ENCODE data around the gene PTAFR.
A peak's percentile ranks its signal among the peaks of the same experiment; 100 is the strongest.

Gene PTAFR, protein sequence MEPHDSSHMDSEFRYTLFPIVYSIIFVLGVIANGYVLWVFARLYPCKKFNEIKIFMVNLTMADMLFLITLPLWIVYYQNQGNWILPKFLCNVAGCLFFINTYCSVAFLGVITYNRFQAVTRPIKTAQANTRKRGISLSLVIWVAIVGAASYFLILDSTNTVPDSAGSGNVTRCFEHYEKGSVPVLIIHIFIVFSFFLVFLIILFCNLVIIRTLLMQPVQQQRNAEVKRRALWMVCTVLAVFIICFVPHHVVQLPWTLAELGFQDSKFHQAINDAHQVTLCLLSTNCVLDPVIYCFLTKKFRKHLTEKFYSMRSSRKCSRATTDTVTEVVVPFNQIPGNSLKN

DNA sequence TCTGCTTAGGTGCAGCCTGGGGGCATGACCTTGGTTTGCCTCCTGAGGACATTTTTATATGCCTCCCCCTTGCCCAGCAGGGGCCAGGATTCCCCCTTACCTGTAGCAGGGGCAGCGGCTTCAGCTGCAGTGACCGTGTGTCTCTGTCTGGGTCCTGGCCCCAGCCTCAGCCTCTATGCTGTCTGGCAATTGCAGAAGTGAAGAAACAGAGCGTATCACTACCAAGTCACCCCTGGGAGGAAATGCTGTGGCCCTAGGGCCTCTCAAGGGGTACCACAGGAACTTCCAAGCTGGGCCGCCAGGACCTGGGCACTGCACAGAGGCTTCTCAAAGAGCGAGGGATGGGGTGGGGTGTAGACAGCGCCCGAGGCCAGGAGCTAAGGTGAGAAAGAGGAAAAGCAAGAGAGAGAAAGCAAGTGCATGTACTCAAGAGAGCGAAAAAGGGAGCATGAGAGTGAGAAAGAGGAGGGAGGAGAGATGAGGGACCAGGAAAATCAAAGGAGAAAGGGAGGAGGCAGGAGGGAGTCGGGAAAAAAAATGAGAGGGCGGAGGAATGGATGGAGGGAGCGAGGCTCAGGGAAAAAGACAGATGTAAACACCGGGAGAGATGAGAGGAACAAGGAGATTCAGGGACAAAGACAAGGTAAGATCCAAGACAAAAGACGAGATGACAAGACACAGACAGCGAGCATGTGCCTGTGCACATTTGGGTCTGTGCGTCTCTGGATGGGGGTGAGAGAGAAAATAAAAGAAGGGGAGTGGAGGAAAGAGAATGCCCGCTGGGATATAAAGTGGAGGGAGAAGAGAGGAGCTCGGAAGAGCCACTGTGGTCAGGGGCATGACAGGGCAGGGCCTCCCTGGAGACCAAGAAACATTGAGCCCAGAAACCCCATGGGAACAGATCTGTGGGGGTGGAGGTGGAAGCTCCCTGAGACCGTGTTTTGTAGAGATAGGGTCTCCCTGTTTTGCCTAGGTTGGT lies at the start of gene PTAFR:
Gene PTAFR (minus strand): TSS at position 199 of the 979 bp plus-strand sequence. CDS start 25,669 bp downstream, outside the sequence.
- no peak for DNase-seq (ENCODE audit: low read depth, low spot score)

DNA sequence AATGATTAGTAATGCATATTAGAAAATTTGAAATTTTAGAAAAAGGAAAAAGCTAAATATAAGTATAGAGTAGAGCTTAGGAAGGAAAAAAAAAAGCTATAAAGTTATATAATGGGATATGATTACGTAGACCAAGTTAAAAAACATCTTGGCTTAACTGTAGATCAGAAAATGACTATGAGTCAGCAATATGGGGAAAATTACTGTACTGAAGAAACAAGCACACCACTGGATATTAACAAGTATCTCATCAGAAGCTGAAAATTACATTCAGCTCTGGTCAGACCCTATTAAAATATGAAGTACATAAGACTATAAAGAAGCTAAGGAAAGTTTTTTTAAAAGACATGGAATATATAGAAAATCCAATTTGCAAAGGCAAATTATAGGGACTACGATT lies 36.8 kb upstream of the PTAFR start:
- DNase-seq (ENCODE audit: low read depth, low spot score) = no peak

DNA sequence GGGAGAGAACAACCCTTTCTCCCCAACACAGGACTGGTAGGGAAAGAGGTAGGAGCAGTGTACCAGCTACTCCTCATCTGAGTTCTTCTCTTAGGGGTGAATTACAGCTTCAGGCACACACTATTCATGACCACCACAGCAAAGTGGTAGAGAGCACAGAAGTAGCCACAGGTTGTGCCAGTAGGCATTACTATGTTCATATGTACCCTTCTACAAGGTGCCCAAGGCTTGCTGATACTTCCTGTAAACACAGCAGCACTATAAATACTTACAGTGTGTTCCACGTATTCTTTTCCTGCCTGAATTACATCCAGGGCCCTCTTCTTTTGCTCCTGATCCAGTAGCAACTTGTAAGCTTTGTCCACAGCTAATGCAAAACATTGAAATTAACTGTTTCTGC lies 33.2 kb upstream of the PTAFR start:
- DNase-seq (ENCODE audit: low read depth, low spot score) = no peak

DNA sequence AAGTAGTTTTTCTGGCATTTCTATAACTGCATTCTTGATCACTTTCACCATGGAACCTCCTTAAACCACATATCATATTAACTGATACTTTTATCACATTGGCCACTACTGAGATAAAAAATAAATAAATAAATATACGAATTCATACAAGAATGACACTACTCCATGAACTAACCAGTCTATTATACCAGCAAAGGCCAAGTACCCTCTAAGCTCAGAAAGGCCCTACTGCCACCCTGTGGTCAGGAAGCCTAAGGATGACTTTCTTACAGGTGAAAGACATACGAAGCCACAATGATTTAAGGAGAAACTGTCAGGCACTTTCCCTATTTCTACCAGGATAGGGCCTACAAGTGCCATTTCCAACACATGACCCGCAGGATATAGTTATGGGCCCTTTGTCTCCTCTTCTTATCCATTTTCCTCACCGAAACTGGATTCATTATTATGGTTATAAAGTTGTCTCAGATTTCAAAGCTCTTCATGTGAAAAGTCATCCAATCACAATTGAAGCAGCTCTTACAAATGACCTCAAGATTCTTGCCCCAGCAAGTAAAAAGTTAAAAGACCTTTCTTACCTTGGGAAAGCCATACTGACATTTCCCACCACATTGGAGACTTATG lies 32.4 kb upstream of the PTAFR start:
- peak; percentile 23 for DNase-seq (ENCODE audit: low read depth, low spot score)

DNA sequence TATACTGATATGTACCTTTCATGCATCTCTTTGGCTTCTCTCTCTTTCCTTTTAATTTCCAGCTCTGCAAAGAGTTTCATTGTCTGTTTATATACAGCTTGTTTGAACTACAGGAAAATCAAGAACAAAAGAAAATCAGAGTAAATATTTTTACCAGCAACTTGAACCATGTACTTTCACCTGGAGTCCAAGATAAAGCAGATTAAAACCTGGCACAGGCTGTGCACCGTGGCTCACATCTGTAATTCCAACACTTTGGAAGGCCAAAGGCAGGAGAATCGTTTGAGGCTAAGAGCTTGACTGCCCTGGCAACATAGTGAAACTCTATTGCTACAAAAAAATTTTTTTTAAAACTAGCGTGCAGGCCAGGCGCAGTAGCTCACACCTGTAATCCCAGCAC lies 28.8 kb upstream of the PTAFR start:
- no peak for DNase-seq (ENCODE audit: low read depth, low spot score)

DNA sequence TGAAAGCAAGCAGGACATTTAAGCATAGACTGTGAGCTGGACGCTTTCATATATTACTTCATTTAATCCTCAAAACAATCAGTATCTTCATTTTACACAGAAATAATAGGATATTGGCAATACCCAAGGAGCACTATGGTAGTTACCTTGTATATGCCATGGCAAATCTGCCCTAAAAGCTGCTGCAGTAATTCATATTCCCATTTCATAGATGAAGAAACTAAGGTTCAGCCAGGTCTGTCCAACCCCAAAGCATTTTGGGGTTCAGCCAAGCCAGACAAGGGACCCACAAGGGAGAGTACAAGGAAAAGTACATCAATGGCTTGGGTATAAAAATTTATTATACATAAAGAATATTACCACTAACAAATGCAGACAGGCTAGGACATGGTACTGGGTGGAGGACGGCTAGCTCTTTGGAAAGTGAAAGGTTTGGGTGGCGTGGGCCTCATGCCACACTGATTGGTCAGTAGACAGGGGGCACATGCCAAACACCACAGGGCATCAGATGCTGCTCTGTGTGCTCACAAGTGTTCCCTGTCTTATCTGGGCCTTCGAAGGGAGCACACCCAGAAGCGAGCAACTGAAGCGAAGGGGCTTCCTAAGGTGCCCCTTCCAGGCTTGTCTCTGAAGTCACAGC lies 23.9 kb upstream of the PTAFR start:
- DNase-seq (ENCODE audit: low read depth, low spot score) = no peak

DNA sequence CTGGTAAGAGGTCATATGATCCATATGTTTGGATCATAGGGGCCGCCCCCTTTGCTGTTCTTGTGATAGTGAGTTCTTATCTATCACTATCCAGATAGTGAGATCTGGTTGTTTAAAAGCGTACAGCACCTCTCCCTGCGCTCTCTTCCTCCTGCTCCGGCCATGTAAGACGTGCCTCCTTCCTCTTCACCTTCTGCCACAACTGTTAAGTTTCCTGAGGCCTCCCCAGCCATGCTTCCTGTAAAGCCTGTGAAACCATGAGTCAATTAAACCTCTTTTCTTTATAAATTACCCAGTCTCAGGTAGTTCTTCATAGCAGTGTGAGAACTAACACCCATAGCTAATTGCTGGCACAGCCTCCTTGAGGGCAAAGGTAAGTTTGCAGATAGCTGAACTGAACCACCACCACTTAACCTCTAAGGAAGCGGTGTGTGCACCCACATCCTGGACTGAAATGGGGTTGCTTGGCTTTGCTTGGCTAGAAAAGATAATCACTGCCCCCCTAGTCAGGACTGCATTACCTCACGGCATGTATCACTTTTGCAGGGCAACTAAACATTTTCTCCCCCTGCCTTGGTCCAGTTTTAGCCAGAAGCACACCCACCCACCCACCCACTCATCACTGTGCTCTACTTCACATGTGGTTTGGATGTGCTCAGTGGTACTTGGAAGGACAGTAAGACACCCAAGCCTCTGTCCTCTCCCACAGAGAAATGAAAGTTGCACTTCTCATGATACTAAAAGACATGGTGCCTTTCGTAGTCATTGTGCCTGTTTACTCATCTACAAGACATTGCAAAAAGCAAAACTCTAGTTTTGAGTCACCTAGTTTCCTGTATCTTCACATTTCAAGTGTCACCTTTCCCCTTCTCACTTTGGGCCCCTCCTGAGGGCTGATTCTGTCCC lies 23.1 kb upstream of the PTAFR start:
- no peak for DNase-seq (ENCODE audit: low read depth, low spot score)

DNA sequence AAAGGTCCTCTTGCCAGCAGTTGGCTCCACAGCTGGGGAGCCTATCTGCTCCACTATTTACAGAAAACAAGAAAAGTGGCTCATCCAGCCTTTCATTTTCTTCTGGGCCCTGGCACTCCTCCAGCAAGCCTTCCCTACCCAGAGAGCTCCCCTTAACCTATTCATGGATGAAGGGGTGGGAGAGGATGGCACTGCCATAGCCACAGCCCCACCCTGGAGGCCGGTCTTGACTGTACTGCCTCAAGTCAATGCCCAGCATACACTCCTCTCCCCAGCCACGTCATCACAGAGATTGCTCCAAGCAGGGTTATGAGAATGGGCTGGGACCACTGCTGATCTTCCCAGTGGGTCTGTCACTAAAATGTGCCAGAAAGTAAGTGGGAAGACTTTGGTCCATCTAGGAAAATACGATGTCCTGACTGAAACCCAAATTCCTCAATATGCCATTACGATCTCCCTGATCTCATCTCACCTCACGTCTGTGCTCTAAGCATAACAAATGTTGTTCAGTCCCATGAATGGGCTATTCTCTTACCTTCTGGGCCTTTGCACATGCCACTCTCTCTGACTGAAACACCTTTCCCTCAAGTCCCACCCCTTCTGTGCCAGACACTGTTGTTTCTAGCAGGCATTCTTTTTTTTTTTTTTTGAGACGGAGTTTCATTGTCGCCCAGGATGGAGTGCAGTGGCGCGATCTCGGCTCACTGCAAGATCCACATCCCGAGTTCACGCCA lies 21.4 kb upstream of the PTAFR start:
- no peak for DNase-seq (ENCODE audit: low read depth, low spot score)

DNA sequence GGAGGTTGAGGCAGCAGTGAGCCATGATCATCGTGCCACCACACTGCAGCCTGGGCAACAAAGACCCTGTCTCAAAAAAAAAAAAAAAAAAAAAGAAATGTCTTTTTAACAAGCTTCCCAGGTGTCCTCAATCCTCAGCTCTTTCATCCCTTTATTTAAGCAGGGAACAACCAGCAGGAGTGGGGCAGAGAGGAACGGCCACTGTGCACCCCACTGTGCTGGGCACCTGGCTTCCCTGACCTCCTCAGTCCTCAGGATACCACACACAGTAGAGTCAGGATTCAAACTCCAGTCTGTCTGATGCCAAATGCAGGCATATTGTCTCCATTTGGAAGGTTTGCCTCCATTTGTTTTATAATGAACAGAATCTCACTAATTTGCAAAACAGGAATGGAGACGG lies 19.8 kb upstream of the PTAFR start:
- DNase-seq (ENCODE audit: low read depth, low spot score) = no peak

DNA sequence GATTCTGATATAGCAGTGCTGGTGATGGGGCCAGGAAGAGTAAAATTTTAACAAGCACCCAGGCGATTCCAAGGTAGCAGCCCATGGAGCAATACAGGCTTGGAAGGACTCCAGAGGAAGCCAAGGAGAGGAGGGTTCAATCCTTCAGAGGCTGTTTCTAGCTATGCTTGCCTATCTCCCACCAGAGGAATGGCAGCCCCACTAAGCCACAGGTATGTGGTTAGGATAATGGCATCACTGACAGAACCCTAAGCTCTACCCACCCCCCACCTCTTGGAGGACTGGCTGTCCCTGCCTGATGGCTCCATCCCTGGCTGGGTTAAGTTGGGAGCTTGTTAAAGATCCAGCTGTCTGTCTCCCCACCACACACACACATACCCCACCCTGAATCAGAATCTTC lies 19.3 kb upstream of the PTAFR start:
- no peak for DNase-seq (ENCODE audit: low read depth, low spot score)

DNA sequence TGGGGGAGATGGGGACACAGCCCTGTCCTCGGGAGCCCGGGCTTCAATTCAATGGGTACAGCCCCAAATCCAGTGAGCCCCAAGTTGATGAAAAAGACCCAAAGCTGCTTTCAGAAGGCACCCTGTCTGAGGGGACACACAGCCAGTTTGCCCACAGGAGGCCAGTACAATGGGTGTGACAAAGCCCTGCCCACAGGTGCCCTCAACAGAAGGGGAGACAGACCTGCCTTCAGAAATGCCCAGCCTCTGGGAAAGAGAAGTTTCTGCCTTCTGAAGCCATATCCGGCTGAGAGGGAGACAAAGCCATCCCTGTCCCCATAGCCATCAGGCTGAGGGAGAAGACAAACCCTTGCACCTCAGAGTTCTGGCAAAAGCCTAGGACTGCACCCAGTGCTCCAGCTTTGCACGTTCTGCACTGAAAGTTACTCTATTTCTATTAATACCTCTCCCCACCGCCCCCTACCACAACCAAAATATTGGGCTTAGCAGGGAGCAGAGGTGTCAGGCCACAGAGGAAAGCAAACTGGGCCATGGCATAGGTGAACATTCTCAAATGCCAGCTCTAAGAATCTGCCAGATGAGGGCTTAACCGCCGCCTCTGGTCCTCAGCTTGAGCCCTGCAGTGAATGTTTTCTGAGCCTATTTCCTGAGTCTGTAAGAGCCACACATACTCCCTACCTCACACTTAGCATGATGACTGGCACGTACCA lies 18.0 kb upstream of the PTAFR start:
- DNase-seq (ENCODE audit: low read depth, low spot score) = no peak

DNA sequence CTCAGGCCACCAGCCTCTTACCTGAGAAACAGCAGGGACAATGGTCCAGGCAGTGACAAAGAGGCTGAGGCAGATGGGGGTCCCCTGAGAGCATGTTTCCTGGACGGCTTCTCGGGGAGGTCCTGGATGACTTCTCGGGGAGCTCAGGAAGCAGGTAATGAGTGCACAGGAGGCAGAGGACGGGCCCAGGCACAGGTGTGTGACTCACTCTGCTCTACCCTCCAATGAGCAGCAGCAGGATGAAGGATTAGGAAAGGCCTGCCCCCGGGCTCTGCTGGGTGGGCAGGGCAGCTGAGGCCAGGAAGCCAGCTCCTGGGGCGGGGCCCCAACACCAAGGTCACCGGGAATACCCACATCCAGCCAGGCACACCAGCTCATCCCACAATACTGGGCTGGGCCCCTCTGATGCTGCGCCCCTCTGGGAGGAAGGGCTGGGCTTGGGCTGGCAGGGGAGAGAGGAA lies 17.2 kb upstream of the PTAFR start:
- DNase-seq (ENCODE audit: low read depth, low spot score) = no peak

DNA sequence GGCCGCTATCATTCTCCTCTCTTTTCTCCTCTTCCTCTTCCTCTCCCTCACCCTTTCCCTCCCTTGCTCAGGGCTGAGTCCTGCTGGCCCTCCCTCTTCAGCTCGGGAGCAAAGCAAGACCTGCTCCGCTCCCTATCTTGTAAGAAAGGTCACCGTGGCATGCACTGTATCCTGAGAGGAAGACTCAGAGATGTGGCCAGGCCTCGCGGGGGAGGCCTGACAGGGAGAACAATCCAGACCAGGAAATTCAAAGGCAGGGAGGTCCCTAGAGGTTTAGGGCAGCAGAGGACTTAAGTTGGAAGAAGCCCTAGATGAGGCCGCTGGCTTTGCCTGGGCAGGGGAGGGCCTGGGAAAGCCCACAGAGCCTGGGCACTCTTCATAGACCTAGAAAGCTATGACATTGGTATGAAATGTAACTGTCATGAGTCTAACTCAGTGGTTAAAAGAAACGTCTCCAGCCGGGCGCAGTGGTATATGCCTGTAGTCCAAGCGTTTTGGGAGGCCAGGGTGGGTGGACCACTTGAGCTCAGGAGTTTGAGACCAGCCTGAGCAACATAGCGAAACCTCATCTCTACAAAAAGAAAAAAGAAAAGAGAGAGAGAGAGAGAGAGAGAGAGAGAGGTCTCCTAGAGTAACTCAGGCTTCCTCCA lies 14.6 kb upstream of the PTAFR start:
- DNase-seq (ENCODE audit: low read depth, low spot score) = no peak

DNA sequence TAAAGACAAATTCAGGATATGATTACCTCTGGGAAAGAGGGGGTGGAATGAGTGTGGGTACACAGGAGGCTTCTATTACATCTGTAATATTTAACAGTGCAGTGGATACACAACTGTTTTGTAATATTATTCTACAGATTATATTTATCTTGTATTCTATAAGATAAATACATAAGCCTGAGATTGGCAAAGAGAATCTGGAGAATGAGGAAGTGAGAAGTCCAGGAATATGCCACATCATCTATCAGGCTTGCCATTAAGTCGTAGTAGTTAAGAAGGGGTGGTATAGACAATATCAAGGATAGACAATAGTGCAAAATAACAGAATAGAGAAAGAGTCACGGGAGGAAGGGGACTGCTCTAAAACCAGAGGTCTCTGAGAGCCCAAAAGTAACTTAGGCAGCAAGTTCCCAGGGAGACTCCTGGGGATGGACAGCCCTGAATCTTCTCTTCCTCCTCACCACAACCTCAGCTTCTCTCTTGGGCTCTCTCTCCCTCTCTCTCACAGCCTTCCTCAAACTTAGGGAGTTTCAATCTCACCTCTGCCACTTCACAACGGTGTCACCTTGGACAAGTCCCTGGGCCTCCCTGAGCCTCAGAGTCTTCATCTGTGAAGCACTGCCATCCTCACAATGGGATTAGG lies 14.0 kb upstream of the PTAFR start:
- DNase-seq (ENCODE audit: low read depth, low spot score) = no peak

DNA sequence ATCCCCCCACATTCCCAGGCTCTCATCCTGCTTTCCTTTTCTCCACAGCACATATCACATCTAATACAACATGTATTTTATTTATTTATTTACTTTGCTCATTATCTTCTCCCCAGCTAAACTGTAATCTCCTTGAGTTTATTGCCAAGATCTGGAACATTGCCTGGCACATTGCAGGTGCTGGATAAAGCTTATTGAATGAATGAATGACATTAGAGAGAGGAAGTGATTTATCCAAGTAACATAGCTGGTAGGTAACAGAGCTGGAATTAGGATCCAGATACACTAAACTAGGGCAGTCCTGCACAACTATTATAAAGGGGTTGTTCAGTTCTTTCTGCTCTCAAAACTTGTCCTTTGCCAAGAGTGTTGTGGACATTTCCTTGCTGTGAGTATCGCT lies 8.6 kb upstream of the PTAFR start:
- DNase-seq (ENCODE audit: low read depth, low spot score) = no peak

DNA sequence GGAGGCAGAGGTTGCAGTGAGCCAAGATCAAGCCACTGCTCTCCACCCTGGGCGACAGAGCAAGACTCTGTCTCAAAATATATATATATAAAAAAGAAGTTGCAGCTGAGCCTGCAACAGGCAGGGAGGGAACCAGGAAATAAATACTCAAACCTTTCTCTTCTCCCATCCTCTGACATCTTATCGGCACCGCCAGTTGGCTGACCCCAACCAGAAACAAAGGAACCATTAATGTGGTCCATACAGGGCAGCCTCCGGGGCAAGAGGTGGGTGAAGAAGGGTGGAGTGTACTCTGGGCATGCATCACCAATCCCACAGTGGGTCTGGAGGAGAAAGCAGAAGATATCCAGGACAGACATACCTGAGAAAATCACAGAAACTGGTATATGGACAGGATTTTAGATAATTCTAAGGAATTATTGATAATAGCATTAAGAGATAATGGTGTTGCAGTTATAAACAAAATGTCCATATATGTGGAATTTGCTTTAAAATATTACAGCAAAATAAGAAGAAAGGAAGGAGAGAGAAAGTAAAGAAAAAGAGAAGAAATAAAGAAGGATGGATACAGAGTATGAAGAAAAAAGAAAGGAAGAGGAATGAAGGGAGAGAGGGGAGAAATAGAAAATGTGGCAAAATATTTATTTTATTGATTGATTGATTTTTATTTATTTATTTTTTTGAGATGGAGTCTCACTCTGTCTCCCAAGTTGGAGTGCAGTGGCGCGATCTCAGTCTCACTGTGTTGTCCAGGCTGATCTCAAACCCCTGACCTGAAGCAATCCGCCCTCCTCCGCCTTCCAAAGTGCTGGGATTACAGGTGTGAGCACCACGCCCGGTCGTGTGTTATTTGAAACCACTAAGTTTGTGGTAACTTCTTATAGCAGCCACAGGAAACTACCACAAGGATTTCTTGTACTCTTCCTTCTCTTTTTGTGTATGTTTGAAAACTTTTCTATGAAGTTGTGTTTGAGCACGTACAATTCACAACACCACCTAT lies 4.1 kb upstream of the PTAFR start:
- no peak for DNase-seq (ENCODE audit: low read depth, low spot score)

All from smooth muscle cell of the brain vasculature (primary cell).